Measurements from ENCODE around the gene CCDC12.

The CCDC12 gene

DNA sequence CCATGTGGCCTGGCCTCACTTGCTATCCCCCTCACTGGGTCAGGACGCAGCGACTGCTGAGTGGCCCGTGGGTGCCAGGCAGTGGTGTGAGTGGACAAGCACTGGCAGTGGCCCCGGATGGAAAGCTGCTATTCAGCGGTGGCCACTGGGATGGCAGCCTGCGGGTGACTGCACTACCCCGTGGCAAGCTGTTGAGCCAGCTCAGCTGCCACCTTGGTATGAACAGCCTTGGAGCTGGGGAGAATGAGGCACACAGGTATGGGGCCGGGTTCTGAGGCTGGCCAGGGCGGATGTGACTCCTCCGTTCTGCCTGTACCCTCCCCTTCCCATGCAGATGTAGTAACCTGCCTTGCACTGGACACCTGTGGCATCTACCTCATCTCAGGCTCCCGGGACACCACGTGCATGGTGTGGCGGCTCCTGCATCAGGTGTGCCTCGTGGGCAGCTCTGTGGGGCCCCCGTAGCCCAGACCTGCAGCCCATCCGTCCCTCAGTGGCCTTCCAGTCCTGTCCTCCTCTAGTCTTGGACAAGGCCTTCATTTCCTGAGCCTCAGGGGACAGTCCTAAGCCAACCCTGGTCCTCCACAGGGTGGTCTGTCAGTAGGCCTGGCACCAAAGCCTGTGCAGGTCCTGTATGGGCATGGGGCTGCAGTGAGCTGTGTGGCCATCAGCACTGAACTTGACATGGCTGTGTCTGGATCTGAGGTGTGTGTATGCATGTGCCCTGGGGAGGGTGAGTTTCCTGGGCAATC is 31.1 kb upstream of the CCDC12 start:
- DNase-seq, result no peak

- no peak for DNase-seq
Observed at GRCh38 chr3:47007001-47007400, 30.5 kb upstream of the CCDC12 start.

DNA sequence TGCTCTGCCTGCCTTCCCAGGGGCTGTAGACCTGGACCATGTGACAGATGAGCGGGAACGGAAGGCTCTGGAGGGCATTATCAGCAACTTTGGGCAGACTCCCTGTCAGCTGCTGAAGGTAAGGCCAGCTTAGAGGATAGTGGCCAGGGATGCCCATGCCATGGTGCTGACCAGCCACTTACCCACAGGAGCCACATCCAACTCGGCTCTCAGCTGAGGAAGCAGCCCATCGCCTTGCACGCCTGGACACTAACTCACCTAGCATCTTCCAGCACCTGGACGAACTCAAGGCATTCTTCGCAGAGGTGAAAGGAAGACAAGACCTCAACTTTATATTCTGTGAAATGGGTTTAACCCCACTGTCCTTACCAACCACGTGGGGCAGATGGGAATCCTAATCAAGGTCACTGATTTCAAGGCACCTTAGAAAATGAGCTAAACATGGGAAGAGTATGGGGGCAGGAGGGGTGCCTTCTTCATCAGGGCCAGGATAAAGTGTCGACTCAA is 29.7 kb upstream of the CCDC12 start:
- no peak for DNase-seq

DNA sequence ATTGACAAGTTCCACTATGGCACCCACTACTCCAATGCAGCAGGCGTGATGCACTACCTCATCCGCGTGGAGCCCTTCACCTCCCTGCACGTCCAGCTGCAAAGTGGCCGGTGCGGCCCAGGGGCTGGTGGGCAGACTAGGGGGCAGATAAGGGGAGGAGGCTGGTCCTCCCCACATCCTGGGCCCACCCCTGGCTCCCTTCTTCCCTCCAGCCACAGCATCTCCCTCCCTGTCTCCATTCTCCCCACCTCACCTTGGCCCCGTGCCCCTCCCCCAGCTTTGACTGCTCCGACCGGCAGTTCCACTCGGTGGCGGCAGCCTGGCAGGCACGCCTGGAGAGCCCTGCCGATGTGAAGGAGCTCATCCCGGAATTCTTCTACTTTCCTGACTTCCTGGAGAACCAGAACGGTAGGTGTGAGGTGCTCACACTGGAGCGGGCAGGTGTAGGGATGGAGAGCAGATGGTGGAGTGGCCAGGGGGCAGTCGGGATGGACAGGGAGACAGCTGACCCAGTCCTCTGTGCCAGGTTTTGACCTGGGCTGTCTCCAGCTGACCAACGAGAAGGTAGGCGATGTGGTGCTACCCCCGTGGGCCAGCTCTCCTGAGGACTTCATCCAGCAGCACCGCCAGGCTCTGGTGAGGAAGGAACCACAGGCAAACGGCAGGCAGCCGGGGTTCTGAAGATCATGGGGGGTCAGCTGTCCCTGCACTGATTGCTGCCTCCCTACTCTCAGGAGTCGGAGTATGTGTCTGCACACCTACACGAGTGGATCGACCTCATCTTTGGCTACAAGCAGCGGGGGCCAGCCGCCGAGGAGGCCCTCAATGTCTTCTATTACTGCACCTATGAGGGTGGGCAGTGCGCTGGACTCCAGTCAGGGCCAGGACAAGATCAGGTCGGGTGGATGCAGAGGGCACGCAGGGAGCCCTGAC is 28.9 kb upstream of the CCDC12 start:
- DNase-seq, result no peak

DNA sequence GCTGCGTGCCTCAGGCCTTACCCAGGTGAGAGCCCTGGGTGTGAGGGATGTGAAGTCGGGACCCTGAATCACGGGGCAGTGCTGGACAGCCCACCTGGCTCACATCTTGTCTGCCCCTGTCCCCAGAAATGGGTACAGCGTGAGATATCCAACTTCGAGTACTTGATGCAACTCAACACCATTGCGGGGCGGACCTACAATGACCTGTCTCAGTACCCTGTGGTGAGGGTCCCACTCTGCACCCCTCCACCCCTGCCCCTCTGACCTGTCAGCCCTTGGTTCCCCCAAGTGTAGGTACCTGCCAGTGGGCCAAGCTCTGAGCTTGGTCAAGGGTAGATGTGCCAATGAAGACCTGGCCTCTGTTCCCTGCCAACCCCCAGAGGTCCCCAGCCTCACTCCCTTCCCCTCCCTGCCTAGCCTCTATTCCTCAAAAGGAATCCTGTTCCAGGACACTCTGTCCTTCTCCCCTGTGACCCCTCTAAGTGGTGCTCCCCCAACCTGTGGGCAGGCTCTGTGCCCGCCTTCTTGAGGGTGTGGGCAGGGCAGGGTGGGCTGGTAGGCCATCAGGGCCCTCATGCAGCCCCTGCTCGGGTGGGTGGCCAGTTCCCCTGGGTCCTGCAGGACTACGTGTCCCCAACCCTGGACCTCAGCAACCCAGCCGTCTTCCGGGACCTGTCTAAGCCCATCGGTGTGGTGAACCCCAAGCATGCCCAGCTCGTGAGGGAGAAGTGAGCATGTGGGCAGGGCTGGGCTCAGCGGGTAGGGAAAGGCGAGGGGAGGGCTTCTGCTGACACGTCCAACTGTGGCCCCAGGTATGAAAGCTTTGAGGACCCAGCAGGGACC is 28.0 kb upstream of the CCDC12 start:
- no peak for DNase-seq

- DNase-seq, result no peak
Observed at GRCh38 chr3:47003461-47004368, 27.2 kb upstream of the CCDC12 start.

- no peak for DNase-seq
Observed at GRCh38 chr3:47003056-47003410, 26.5 kb upstream of the CCDC12 start.

DNA sequence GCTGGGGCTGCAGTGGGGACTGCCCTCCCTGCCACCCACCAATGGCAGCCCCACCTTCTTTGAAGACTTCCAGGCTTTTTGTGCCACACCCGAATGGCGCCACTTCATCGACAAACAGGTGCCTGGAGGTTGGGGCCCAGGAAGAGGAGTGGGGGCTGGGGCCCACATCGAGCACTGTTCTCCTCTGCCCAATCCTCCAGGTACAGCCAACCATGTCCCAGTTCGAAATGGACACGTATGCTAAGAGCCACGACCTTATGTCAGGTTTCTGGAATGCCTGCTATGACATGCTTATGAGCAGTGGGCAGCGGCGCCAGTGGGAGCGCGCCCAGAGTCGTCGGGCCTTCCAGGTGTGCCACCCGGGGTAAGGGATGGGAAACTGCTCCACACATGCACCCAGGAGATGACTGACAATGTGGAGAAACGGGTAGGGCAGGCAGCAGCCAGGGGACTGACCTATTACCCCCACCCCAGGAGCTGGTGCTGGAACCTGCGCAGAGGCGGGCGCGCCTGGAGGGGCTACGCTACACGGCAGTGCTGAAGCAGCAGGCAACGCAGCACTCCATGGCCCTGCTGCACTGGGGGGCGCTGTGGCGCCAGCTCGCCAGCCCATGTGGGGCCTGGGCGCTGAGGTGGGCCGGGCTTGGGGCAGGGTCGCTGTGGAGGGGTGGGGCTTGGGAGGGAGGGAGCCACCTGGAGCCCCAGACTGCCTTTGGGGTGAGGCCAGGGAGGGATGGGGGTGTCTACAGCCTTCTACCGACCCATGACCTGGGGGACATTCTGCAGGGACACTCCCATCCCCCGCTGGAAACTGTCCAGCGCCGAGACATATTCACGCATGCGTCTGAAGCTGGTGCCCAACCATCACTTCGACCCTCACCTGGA is 25.9 kb upstream of the CCDC12 start:
- DNase-seq, result no peak

DNA sequence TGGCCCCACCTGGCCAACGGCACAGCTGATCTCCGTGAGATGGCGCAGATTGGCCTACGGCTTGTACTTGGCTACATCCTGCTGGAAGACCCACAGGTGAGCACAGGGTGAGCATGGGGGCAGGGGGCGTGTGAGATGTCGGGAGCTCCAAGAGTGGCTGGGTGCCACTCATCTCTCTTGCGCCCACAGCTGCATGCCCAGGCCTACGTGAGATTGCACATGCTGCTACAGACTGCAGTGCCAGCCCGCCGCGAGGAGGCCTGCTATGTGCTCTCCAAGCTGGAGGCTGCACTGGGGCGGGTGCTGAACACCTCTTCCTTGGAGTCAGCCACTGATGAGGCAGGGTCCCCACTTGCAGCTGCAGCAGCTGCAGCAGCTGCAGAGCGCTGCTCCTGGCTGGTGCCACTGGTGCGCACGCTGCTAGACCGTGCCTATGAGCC is 25.2 kb upstream of the CCDC12 start:
- no peak for DNase-seq

GRCh38 chr3:47000922-47001730 is 24.6 kb upstream of the CCDC12 start:
- DNase-seq, result no peak

DNA sequence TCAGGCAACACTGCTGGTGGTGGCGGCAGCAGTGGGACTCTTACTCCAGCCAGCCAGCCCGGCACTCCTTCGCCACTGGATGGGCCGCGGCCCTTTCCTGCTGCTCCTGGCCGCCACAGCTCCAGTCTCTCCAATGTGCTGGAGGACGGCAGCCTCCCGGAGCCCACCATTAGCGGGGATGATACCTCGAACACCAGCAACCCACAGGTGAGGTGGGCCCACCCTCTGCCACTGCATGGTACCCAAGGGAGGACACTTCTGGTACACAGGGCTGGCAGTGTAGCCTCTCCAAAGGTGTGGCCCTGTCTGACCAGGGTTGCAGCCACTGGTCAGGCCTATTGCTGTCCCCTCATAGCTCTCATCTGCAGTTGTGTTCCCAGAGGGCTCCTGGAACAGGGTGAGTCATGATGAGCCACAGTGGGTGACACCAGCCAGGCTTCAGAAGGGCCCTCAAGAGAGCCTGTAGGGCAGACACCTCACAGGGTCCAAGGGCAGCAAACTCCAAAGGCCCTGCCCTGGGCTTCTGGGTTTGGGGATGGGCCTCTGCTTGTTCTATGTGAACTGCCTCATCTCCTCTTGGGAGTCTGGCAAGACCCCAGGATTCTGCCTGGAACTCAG is 23.8 kb upstream of the CCDC12 start:
- DNase-seq, result no peak

DNA sequence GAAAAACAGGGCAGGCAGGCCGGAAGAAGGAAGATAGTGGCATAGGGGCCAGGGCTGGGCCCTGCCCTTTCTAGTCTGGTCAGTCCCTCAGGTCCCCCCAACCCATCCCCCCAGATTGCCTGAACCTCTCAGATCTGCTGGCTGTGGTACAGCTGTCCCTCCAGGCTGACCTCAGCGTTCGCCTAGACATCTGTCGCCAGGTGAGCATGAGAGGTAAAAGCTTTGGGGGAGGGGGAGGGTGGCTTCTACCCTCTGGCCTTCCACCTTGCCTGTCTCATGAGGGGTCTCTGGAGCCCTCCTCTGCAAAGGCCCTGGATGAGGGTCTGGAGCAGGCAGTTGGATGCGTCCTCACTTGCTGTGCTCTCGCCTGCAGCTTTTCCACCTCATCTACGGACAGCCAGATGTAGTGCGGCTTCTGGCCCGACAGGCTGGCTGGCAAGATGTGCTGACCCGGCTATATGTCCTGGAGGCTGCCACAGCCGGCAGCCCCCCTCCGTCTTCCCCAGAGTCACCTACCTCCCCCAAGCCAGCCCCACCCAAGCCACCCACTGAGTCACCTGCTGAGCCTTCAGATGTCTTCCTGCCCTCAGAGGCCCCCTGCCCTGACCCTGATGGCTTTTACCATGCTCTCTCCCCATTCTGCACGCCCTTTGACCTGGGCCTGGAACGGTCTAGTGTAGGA is 23.1 kb upstream of the CCDC12 start:
- no peak for DNase-seq

- DNase-seq, result no peak
Observed at GRCh38 chr3:46998852-46999515, 22.4 kb upstream of the CCDC12 start.

GRCh38 chr3:46998121-46998851 is 21.7 kb upstream of the CCDC12 start:
- no peak for DNase-seq

- no peak for DNase-seq
Observed at GRCh38 chr3:46997453-46998091, 21.0 kb upstream of the CCDC12 start.

- DNase-seq, result no peak
Observed at GRCh38 chr3:46996689-46997452, 20.3 kb upstream of the CCDC12 start.
